BJ (cell line): Measurements from ENCODE around the gene CLASP1. TPM values are rescaled to one million over a fixed set of nuclear protein-coding genes. Genes with fewer than 3 reads are reported as not detected.

Experiments
- CTCF ChIA-PET: fragments of 350-600 bp; formaldehyde crosslinking; extraction: SDS; loops from one replicate; lab custom pipeline; 2021; ENCODE audit warnings: antibody characterized with exemption, inconsistent platforms; lab: Yijun Ruan, JAX
- POLR2A ChIA-PET: fragments of 300-600 bp; sonication (Branson Sonifier 250); formaldehyde crosslinking; extraction: SDS; loops from one replicate; lab custom pipeline; 2021; ENCODE audit warnings: antibody characterized with exemption; lab: Charles Lee
- DNase-seq: peaks from one replicate; pipeline ENCODE4 v3.0.0-alpha.2; 2011; ENCODE audit warnings: low read depth
- H3K27me3 ChIP-seq: 2 replicates; pipeline ENCODE4 v1.6.0; 2011; ENCODE audit warnings: low read length; ENCODE audit not compliant: control insufficient read depth, insufficient read depth
- H3K36me3 ChIP-seq: 2 replicates; pipeline ENCODE4 v1.5.1; 2011; ENCODE audit warnings: low read length; ENCODE audit not compliant: control insufficient read depth, insufficient read depth
- H3K4me3 ChIP-seq: 2 replicates; pipeline ENCODE4 v1.5.1; 2011; ENCODE audit warnings: low read depth, mild to moderate bottlenecking, control low read depth, low read length
- polyA plus RNA-seq: library from polyadenylated mRNA; depleted of rRNA; stranded (reverse); fragments of >200 nt; gene quantifications from 2 replicates; pipeline ENCODE4 v1.2.3, GENCODE V29; 2011
- TF ChIP-seq, protein P1 (sequence below): IDR thresholded peaks from 2 replicates; pipeline ENCODE4 v1.5.1; 2011; ENCODE audit warnings: low read depth, mild to moderate bottlenecking, control low read depth, inconsistent platforms, low read length, moderate library complexity; ENCODE audit not compliant: insufficient read depth

The CLASP1 gene
- polyA plus RNA-seq, 1 experiment = 7.1 TPM

- H3K36me3 ChIP-seq = peaks cover 9% of the 10 kb centered on the region
- DNase-seq = no peak
These were observed 277.2 kb downstream of the CLASP1 start for GRCh38 chr2:121372082-121372481.

DNA sequence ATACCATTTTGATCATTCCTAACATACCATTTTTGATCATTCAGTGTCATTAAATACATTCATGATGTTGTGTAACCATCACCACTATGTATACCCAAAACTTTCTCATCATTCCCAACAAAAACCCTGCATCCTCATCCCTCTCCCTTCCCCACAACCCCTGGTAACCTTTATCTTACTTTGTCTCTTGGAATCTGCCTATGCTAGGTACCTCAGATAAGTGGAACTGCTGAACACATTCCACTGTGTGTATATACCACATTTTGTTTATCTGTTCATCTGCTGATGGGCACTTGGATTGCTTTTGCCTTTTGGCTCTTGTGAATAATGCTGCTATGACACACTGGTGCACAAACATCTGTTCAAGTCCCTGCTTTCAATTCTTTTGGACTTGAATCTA is 280.4 kb downstream of the CLASP1 start:
- DNase-seq = no peak
- Histone ChIP-seq H3K27me3 (no peaks in the 10 kb centered on the region), H3K36me3 (peaks cover 16% of the 10 kb centered on the region), H3K4me3 (no peak overlapping the region)
- TF ChIP-seq, protein P1, sequence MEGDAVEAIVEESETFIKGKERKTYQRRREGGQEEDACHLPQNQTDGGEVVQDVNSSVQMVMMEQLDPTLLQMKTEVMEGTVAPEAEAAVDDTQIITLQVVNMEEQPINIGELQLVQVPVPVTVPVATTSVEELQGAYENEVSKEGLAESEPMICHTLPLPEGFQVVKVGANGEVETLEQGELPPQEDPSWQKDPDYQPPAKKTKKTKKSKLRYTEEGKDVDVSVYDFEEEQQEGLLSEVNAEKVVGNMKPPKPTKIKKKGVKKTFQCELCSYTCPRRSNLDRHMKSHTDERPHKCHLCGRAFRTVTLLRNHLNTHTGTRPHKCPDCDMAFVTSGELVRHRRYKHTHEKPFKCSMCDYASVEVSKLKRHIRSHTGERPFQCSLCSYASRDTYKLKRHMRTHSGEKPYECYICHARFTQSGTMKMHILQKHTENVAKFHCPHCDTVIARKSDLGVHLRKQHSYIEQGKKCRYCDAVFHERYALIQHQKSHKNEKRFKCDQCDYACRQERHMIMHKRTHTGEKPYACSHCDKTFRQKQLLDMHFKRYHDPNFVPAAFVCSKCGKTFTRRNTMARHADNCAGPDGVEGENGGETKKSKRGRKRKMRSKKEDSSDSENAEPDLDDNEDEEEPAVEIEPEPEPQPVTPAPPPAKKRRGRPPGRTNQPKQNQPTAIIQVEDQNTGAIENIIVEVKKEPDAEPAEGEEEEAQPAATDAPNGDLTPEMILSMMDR = no peak
- ChIA-PET CTCF (no interaction called here), POLR2A (no interaction called here)

More at GRCh38 chr2:121372082-121372481, 277.2 kb downstream of the CLASP1 start:
- TF ChIP-seq, protein P1 = no peak
- ChIA-PET POLR2A (no interaction called here), CTCF (no interaction called here)
- no peak overlapping the region for H3K4me3 ChIP-seq
- no peaks in the 10 kb centered on the region for H3K27me3 ChIP-seq

DNA sequence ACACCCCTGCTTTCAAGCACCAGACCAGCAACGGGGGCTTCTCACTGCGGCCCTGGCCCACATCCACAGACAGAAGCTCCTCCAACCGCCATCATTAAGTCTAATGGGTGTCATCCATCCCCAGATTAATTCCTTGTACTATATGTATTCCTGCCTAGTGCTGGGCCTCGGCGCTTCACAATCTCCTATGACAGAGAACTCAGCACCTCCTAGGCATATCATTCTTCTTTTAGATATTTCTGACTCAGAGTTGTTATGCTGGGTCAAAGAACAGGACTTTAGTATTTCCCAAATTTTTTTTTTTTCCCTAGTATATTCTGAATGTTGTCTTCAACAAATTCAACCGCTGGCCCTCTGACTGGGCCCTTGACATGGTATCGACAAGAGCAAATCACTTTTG is 281.1 kb downstream of the CLASP1 start:
- no peak for DNase-seq
- TF ChIP-seq, protein P1 = no peak
- Histone ChIP-seq H3K36me3 (peaks cover 16% of the 10 kb centered on the region), H3K27me3 (no peaks in the 10 kb centered on the region), H3K4me3 (no peak overlapping the region)
- CTCF ChIA-PET = no interaction called here
- POLR2A ChIA-PET = no interaction called here

DNA sequence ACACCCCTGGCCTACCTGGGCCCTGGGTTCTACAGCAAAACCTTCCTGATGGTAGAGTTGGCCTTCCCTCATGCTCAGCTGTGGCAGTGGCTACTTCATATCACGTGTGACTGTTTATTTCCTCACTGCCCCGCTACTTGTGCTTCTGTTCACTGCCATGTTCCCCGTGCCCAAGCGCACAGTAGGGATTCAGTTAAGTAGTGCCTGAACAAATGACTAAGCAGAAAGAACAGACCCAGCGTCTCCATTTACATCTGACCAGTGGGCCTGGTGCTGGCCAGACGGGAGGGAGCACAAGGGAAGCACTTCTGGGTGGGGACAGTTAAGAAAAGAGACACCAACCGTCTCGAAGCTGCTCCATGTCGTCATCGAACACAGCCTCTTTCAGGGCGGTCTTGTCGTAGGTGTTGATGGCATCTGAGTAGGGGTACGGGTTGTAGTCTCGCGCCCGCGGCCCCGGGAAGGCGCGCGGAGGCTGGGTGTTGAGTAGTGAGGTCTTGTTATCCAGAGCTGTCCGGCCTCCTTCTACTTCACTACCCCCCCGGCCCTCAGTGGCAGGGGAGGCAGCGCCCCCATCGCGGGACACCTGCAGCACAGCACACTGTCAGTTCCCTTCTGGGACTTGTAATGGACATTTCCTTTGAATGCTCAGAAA is 281.9 kb downstream of the CLASP1 start:
- Histone ChIP-seq H3K27me3 (no peaks in the 10 kb centered on the region), H3K4me3 (no peak overlapping the region), H3K36me3 (peaks cover 18% of the 10 kb centered on the region)
- ChIA-PET CTCF (interaction anchor here (3.8 kb wide), 1 partner anchor 11 kb away, joined by 20 read pairs; no protein-coding TSS in a partner anchor), POLR2A (no interaction called here)
- TF ChIP-seq, protein P1 = no peak
- DNase-seq = no peak

DNA sequence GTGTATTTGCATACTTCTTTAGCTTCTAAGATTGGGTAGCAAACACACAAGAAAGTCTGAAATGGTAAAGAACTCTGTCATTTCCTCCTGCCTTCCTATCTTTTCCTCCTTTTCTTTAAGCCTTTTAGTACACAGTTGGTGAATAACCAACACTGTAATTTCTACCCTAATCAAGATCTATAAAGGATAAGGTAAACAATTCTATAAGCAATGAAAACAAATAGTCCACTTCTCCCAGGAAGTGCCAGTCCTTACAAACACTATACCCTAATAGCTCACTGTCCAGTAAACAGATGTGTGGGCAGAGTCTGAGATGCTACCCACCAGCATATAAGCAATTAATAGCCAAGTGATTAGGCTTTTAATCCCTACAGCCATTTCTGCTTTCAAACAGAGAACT is 283.2 kb downstream of the CLASP1 start:
- ChIA-PET CTCF (interaction anchor here (3.8 kb wide), 1 partner anchor 10 kb away, joined by 20 read pairs; no protein-coding TSS in a partner anchor), POLR2A (no interaction called here)
- Histone ChIP-seq H3K36me3 (peaks cover 18% of the 10 kb centered on the region), H3K27me3 (no peaks in the 10 kb centered on the region), H3K4me3 (no peak overlapping the region)
- no peak for DNase-seq
- TF ChIP-seq, protein P1 = no peak
